GM21723 (cell line): ENCODE measurements around the gene CACNA1G.

ENCODE experiments used
- ATAC-seq: cut with Tn5 transposase; IDR thresholded peaks from one replicate; pipeline ENCODE4 v1.9.1; 2021; ENCODE audit warnings: mild to moderate bottlenecking, moderate library complexity; ENCODE audit not compliant: unreplicated experiment

CACNA1G gene

DNA sequence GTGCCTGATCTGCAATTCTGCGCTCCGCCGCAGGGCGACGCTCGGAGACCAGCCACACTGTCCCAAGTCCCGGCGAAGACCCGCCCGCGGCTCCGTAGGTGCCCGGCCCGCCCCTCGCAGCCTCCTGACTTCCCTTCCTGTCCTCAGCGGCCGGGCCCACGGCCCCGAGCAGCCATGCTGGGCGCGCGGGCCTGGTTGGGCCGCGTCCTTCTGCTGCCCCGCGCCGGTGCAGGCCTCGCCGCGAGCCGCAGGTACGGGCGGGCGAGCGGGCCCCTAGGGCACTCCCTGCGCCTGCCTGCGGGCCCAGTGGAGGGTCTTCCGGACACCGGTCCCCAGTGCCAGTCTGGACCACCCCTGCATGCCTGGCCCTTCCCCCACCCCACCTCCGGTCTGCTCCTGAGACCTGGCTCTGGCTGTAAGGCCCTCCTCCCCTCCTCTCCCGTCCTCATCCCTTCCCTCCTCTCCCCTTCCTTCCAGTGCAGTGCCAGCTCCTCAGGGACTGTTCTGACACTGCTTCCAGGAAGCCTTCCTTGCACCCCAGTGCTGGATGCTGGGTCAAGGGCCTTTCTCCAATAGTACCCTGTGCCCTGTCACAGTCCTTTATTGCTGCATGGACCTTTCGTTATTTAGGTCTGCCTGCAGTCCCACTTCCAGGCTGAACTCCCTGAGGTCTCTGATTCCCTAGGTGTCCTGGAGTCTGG lies 13.3 kb upstream of the CACNA1G start, which contains the start of gene SPATA20:
SPATA20 (plus strand) TSS at position 140 of the 701 bp plus-strand sequence; CDS start at position 175, 35 bp downstream.
- ATAC-seq, result peak; percentile 74

DNA sequence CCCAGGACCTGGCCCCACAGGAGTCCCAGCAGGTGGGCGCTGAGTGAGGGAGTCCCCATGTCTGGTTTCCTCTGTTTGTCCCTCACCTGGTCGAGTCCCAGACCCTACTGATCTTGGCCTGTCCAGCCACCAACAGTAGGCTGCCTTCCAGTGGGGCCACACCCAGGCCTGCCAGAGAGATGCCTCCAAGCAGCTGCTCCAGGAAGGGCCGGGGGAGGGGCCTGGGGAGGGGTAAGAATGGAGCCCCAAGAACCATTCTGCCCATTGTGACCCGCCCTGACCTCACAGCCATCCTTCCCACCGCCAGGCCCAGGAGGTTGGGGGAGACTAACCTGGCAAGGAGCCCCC lies 12.8 kb upstream of the CACNA1G start:
- no peak for ATAC-seq

- ATAC-seq, result no peak
Observed at GRCh38 chr17:50548831-50549230, 11.7 kb upstream of the CACNA1G start.

GRCh38 chr17:50549256-50549941 lies 11.1 kb upstream of the CACNA1G start:
- no peak for ATAC-seq

GRCh38 chr17:50549969-50550368 lies 10.5 kb upstream of the CACNA1G start:
- no peak for ATAC-seq

- no peak for ATAC-seq
Observed at GRCh38 chr17:50550661-50551432, 9.7 kb upstream of the CACNA1G start.

- no peak for ATAC-seq
Observed at GRCh38 chr17:50551433-50551815, 9.1 kb upstream of the CACNA1G start.

- ATAC-seq, result no peak
Observed at GRCh38 chr17:50551884-50552283, 8.6 kb upstream of the CACNA1G start.

DNA sequence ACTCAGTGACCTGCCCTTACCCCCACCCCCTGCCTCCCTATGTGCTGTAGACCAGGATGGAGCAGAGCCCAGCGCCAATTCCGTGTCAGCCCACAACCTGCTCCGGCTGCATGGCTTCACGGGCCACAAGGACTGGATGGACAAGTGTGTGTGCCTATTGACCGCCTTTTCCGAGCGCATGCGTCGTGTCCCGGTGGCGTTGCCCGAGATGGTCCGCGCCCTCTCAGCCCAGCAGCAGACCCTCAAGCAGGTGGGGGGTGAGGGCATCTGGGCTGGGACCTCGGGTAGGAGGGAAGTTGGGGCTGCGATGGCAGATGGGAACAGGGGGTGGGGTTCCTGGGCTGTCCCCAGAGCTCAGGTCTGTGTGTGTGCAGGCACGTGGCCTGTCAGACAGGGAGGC lies 6.3 kb upstream of the CACNA1G start:
- ATAC-seq, result no peak

DNA sequence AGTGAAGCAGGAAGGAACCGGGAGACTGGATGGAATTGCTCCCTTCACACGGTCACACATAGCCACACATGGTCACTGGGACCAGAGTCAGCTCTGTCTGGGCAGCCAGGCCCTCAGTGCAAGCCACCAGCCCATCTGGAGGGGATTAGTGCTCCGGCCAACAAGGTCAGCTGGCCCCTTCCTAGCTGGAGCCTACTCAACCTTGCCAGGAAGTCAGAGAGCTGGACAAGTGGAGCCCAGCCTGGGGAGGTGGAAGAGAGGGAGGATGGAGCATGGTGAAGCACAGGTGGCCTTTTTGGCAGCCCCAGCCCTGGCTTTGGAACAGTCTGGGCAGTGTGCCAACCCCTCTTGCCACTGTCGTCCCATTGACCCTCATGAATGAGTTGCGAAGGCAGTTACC lies 3.7 kb upstream of the CACNA1G start:
- ATAC-seq, result no peak

DNA sequence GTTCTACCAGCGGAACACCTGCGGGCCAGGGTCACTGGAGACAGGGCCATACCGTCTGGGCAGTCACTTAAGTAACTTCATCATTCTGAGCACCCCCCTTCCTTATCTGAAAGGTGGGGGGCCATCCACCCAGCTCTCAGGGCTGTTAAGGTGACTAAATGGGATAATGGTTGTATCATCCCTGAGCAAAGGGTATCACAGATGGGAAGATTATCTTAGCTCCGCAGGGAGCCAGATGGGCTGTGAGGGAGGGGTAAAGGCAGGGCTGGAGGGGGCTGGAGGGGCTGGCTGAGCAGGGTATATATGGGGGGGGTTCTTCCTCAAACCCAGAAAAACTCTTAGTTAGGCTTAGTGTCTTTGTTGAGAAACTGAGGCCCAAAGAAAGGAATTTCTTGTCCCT lies 2.9 kb upstream of the CACNA1G start:
- ATAC-seq, result no peak

GRCh38 chr17:50558091-50558490 lies 2.4 kb upstream of the CACNA1G start:
- ATAC-seq, result no peak

GRCh38 chr17:50558581-50558940 lies 2.0 kb upstream of the CACNA1G start:
- no peak for ATAC-seq

DNA sequence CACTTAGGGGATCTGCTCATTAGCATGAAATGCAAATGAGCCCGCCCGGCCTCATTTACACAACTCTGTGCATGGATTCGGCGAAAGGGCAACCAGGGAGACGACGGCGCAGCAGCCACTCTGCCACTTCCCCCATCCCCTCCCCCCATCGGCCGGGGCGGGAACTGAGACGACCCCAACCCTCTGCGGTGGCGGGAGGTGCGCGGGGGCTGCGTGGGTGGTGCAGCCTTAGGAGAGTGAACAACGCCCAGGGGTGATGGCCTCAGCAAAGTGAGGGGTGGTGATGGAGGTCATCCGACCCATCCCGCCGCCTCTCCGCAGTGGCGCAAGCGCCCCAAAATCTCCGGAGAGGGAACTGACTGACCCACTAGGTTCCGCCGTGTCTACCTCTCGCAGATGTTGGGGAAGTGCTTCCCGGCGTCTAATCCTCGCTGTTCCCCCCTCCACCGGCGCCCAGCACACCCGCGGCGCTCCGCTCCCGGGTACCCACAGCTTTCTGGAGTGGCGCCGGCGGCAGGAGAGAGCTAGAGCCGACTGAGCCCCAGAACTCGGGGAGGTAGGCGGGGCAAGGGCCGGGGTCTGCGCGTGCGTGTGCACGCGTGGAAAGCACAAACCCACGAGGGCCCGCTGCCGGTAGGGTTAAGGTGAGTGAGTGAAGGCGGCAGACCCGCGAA lies 1.4 kb upstream of the CACNA1G start:
- ATAC-seq, result no peak

DNA sequence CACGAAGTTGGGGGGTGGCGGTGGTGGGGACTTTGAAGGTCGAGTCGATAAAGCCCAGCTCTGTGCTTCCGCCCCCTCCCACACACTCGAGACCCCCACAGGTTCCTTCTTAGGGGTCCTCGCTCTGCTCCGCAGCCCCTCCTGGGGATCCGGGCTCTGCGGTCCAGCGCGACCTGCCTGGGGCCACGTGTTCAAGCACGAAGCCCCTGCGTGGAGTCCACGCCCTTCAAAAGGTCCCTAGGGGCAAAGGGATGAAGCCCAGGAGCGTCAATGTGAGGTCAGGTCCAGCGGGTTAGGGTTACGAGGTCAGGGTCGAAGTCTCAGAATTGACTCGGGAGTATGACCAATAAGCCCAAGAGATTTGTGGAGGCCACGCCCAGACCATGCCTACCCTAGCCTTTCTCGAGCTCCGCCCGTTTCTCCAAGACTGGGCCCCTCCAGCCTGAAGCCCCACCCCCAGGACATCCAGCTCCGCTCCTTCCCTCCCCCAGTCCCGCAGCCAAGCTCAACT lies 786 bp upstream of the CACNA1G start:
- no peak for ATAC-seq

DNA sequence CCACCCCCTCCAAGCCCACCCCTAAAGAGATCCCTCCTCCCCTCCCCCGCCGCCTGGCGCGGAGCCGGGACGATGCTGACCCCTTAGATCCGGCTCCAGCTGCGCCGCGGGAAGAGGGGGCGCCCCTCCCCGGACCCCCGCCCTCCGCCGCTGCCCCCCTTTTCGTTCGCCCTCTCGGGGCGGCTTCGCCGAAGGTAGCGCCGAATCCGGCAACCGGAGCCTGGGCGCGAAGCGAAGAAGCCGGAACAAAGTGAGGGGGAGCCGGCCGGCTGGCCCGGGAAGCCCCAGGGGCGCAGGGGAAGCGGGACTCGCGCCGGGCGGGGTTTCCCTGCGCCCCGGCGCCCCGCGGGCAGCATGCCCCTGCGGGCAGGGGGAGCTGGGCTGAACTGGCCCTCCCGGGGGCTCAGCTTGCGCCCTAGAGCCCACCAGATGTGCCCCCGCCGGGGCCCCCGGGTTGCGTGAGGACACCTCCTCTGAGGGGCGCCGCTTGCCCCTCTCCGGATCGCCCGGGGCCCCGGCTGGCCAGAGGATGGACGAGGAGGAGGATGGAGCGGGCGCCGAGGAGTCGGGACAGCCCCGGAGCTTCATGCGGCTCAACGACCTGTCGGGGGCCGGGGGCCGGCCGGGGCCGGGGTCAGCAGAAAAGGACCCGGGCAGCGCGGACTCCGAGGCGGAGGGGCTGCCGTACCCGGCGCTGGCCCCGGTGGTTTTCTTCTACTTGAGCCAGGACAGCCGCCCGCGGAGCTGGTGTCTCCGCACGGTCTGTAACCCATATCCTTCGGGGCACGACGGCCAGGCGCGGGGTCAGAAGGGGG lies 623 bp downstream of the CACNA1G start:
- ATAC-seq, result no peak

- ATAC-seq, result no peak
Observed at GRCh38 chr17:50561746-50562141, 1.2 kb downstream of the CACNA1G start.

DNA sequence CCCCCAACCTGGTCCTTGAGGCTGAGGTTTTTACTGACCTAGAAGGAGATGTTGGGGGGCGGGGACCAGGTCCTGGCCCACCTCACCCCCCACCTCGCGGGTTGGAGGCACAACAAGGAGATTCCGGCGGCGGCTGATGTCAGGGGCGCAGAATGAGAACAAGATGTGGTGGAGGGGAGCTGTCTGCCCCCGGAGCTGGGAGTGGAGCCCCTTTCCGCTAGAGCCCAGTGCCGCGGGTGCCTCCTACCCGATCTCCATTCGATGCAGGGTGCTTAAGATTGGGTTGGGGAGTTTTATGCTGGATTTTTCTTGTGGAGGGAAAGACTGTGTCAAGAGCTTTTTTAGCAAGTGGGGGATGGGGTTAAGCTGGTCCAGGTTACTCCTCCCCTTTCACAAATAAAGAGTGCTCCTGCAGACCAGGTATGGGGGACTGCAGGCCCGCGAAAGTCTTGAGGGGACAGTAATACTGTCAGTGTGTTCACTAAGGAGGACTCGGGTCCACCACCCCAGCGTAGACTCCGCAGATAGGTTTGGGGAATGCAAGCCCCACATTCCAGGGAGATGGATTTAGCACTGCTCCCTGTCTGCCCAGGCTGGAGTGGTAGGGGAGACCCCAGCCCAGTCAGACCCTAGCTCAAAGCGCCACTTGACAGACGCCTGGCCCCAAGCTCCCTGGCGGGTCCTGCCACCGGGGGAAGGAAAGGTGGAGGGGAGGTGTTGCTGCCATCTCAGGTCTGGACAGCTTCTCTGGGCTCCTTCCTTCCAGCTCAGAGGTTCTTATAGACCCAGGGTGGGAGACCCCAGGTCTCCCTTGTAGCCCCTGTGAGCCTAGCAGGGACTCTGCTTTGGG lies 2.0 kb downstream of the CACNA1G start:
- ATAC-seq, result no peak

- no peak for ATAC-seq
Observed at GRCh38 chr17:50563092-50563511, 2.6 kb downstream of the CACNA1G start.
